ENCODE results near the gene TFPI.
"Not testable (repeated sequence)": the region's sequence is repeated elsewhere in the genome, so short reads cannot be mapped to it uniquely, and the experiment has no call there.

TFPI gene

DNA sequence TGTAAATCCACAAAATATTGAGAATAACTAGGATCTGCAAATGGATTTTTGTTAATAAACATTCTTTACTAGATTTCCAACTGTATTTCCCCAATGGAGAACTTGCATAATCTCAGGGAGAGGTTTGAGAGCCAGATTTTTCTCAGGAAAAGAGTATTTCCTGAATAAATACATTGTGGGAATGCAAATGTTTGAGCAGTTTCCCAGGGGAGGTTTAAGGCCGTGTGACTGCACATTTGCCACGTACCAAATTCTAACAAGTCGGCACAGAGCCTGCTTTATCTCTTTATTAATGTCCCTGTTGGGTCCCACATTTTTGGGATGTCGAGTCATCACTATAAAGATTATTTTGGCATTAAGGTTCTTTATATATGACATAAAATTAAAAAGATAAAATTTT, 27.0 kb downstream of the TFPI start:
- peak; percentile 97 for DNase-seq

DNA sequence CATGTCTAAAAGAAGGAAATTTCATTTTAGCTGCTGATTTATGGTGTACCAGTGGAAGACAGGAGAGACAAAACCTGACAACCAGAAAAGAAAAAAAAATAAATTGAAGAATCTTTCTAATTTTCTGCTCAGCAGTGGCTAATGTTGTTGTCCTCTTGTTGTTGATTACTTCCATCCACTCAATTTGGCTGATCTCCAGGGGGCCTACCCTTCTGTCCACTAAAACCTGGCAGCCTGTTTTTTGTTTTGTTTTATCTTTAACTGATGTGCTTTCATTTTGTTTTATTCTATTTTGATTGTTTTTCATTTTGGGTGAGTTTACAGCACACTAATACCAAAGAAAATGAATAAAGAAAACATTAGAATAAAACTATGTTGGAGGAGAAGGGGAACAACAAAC, 27.4 kb downstream of the TFPI start:
- no peak for DNase-seq

DNA sequence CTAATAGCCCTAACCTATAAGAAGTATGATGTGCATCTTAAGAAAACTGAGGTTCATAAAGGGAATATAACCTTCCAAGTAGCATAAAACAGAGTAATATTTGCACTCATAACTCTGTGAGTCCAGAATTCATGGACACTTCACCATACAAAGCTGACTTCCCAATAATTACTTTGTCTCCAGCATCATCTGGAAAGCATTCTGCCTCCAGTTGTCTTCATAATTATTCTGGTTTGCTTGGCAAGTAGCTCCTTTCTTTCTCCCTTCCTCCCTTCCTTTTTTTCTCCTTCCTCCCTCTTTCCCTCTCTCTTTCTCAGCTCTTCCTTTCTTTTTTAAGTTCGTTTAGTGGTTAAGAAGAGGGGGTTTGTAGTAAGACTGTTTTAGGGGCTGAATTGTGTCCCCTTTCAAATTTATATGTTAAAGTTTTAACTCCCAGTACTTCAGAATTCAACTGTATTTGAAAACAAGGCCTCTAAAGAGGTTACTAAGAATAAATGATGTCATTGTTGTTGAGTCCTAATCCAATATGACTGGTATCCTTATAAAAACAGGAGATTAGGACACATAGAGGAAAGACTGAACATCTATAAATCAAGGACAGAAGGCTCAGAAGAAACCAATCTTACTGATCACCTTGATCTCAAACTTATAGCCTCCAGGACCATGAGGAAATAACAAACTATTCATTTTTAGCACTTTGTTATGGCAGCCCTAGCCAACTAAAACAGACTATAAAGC, 28.9 kb downstream of the TFPI start:
- peak; percentile 48 for DNase-seq

DNA sequence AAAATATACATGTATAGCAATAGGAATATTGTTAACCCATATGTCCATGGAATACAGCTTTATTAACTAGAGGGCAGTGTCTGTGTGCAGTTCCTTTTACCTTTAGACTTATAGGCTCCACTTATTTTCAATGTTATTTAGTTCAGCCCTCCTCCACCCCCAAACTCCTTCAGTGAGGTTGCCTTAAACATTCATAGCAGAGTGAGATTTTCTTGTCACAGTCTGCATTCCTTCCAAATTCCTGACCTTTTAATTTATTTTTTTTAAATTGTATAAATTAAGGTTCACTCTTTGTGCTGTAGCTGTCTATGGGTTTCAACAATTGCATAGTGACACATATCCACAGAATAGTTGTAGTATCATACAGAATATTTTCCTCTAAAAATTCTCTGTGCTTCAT, 30.9 kb downstream of the TFPI start:
- DNase-seq = peak; percentile 30

DNA sequence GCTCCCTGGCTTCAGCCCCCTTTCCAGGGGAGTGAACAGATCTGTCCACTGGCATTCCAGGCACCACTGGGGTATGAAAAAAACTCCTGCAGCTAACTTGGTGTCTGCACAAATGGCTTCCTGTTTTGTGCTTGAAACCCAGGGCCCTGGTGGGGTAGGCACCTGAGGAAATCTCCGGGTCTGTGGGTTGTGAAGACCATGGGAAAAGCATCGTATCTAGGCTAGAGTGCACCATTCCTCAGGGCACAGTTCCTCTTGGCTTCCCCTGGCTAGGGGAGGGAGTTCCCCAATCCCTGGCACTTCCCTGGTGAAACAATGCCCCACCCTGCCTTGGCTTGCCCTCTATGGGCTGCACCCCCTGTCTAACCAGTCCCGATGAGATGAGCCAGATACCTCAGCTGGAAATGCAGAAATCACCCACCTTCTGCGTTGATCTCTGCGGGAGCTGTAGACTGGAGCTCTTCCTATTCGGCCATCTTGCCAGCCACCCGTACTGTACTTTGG, 34.1 kb downstream of the TFPI start:
- no peak for DNase-seq

DNA sequence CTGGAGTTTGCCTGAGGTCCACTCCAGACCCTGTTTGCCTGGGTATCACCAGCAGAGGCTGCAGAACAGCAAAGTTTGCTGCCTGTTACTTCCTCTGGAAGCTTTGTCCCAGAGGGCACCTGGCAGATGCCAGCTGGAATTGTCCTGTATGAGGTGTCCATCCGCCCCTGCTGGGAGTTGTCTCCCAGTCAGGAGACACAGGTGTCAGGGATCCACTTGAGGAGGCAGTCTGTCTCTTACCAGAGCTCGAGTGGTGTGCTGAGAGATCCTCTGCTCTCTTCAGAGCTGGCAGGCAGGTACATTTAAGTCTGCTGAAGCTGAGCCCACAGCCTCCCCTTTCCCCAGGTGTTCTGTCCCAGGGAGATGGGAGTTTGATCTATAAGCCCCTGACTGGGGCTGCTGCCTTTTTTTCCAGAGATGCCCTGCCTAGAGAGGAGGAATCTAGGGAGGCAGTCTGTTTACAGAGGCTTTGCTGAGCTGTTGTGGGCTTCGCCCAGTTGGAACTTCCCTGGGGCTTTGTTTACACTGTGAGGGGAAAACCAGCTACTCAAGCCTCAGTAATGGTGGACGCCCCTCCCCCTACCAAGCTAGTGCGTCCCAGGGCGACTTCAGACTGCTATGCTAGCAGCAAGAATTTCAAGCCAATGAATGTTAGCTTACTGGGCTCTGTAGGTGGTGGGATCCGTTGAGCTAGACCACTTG, 34.7 kb downstream of the TFPI start:
- no peak for DNase-seq

DNA sequence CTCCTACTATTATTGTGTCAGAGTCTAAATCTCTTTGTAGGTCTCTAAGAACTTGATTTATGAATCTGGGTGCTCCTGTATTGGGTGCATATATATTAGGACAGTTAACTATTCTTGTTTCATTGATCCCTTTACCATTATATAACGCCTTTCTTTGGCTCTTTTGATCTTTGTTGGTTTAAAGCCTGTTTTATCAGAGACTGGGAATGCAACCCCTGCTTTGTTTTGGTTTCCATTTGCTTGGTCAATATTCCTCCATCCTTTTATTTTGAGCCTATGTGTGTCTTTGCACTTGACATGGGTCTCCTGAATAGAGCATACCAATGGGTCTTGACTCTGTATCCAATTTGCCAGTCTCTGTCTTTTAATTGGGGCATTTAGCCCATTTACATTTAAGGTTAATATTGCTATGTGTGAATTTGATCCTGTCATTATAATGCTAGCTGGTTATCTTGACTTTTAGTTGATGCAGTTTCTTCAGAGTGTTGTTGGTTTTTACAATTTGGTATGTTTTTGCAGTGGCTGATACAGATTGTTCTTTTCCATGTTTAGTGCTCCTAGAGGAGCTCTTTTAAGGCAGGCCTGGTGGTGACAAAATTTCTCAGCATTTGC, 36.4 kb downstream of the TFPI start:
- not testable (repeated sequence) for DNase-seq

DNA sequence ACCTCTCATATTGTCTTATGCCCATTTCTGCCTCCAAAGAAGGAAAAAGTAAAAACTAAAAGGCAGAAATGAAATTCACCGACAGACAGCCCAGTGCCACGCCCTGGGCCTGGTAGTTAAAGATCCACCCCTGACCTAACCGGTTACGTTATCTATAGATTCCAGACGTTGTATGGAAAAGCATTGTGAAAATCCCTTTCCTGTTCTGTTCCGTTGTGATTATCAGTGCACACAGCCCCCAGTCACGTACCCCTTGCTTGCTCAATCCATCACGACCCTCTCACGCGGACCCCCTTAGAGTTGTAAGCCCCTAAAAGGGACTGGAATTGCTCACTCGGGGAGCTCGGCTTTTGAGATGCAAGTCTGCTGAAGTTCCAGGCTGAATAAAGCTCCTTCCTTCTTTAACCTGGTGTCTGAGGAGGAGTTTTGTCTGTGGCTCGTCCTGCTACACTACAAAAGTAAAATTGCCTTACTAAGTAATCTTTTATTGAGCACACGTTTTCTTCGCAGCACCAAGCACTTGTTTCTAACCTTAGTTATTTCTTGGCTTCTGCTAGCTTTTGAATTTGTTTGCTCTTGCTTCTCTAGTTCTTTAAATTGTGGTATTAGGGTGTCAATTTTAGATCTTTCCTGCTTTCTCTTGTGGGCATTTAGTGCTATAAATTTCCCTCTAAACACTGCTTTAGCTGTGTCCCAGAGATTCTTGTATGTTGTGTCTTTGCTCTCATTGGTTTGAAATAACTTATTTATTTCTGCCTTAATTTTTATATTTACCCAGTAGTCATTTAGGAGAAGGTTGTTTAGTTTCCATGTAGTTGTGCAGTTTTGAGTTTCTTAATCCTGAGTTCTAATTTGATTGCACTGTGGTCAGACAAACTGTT, 37.4 kb downstream of the TFPI start:
- DNase-seq = not testable (repeated sequence)

DNA sequence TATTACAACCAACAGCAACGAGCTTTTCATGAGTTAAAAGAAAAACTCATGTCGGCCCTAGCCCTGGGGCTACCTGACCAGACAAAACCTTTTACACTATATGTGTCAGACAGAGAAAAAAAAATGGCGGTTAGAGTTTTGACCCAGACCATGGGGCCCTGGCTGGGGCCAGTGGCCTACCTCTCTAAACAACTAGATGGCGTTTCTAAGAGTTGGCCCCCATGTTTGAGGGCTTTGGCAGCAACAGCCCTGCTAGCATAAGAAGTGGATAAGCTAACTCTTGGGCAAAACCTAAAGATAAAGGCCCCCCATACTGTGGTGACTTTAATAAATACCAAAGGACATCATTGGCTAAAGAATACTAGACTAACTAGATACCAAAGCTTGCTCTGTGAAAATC, 39.3 kb downstream of the TFPI start:
- no peak for DNase-seq

DNA sequence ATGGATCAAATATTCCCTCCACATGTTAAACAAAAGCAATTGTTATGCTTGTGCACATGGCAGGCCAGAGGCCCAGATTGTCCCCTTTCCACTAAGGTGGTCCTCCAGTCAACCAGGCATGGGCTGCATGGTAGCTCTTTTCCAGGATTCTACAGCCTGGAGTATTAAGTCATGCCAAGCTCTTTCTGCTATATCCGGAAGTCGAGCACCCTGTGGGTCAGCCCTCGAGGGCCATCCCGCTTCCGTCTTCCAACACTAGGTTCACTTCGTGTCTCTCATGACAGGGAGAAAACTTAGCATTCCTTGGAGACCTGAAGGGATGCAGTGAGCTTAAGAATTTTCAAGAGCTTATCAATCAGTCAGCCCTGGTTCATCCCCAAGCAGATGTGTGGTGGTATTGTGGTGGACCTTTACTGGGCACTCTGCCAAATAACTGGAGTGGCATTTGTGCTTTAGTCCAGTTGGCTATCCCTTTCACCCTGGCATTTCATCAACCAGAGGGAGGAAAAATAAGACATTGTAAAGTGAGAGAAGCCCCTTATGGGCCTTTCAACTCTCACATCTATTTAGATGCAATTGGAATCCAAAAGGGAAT, 39.9 kb downstream of the TFPI start:
- not testable (repeated sequence) for DNase-seq

DNA sequence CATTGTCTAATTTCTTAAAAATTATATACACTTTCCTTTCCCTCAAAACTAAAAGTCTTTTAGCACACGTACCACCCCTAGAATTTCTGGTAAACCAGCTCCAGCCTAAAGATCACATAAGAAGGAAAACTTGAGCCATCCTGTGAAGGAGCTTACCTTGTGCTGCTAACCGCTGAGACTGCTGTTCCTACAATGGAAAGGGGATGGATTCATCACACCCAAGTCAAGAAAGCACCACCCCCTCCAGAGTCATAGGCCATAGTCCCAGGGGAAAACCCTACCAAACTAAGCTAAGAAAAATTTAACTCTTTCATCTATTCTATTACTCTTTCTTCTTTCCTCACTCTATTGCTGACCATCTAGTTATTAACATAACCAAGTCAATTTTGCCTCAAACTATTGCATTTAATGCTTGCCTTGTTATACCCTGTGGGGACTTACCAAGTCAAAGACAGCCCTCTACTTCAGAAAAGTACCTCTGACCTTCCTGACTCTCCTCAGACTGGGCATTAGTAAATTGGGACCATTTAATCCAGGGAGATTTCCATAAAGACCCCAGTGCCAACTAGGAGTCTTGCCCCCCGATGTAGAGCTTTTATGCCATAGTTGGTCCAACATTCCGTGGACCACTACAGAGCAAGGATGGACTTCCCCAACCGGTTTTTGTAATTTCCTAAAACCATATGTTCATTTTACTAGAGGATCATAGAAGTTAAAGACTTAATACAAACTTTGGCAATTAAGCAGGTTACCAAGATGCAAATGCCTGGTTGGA, 40.6 kb downstream of the TFPI start:
- peak; percentile 55 for DNase-seq

DNA sequence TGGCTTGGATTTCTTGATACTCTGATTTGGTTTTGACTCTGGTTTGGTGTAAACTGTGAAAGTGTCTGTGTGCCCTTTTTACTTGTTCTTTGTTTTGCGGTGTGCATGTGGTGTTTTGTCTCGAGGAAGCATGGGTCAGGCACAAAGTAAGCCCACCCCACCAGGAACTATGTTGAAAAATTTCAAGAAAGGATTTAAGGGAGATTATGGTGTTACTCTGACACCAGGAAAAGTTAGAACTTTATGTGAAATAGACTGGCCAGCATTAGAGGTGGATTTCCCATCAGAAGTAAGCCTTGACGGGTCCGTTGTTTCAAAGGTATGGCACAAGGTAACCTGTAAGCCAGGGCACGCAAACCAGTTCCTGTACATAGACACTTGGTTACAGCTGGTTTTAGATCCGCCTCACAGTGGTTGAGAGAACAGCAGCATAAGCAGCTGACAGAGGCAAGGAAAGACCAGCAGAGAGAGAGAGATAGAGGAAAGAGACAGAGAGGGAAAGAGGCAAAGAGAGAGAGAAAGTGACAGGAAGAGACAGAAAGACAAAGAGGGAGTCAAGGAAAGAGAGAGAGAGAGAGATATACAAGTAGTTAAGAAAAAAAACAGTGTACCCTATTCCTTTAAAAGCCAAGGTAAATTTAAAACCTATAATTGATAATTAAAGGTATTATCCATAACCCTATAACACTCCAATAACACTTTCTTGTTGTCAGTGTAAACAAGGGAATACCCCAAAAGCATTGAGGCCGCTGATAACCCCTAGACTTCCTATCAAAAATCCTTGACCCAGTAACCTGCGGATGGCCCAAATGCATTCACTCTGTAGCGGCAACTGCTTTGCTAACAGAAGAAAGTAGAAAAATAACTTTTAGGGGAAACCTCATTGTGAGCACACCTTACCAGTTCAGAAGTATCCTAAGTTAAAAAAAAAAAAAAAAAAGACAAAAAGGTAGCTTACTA, 42.6 kb downstream of the TFPI start:
- DNase-seq = no peak

DNA sequence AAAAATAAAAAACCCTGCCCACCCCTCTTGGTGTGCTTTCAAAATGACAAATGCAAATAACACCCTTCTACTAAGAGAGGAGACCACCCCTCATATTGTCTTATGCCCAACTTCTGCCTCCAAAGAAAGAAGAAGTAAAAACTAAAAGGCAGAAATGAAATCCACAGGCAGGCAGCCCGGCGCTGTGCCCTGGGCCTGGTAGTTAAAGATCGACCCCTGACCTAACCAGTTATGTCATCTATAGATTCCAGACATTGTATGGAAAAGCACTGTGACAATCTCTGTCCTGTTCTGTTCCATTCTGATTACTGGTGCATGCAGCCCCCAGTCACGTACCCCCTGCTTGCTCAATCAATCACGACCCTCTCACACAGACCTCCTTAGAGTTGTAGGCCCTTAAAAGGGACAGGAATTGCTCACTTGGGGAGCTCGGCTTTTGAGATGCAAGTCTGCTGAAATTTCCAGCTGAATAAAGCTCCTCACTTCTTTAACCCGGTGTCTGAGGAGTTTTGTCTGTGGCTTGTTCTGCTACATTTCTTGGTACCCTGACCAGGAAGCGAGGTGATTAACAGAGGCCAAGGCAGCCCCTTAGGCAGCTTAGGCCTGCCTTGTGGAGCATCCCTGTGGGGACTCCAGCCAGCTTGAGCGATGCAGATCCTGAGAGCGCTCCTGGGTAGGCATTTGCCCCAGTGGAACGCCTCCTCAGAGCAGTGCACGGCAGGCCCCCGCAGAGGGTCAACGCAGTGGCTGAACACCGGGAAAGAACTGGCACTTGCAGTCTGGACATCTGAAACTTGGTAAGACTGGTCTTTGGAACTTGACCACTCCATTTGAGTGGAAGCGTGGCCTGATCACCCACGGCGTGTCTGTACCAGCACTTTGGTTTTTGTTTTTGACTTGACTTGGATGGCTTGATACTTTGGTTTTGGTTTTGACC, 43.5 kb downstream of the TFPI start:
- DNase-seq = not testable (repeated sequence)

DNA sequence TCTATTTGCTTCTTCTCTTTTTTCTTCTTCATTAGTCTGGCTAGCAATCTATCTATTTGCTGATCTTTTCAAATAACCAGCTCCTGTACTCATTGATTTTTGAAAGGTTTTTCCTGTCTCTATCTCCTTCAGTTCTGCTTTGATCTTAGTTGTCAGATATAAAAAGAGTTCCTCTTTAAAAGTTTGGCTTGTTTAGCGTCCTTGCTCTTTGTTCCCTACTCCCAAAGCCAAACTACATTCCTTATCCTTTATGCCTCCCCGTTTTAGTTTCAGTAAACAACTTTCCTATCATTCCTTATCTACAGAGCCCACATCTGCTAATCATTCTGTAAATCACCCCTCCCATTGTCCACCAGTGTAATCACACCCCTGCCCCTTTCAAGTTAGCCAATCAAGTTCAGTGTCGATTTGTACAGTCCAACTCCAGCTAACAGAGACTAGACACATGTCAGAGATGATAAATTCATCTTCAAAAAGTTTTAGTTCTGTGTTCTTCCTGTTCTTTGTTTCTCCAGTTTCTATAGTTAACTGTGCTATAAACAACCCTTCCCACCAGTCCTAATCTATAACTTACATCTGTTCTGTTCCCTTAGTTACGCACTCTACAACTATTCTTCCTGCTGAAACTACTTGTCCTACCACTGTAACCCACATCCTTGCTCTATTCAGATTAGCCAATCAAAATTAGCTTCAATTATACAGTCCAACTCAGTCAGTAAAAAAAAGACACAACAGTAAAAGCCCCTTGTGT, 44.4 kb downstream of the TFPI start:
- DNase-seq = no peak

DNA sequence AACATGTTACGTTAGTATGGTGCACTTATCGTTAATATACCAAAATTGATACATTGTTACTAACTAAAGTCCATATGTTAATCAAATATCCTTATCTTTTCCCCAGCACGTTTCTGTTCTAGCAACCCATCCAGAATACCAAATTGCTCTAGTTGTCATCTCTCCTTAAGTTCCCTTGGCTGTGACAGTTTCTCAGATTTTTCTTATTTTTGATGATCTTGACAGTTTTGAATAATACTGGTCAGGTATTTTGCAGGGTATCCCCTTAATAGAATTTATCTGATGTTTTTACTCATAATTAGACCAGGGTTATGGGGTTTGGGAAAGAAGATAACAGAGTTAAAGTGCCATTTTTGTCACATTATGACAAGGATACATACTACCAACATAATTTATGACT, 47.8 kb downstream of the TFPI start:
- DNase-seq = no peak

DNA sequence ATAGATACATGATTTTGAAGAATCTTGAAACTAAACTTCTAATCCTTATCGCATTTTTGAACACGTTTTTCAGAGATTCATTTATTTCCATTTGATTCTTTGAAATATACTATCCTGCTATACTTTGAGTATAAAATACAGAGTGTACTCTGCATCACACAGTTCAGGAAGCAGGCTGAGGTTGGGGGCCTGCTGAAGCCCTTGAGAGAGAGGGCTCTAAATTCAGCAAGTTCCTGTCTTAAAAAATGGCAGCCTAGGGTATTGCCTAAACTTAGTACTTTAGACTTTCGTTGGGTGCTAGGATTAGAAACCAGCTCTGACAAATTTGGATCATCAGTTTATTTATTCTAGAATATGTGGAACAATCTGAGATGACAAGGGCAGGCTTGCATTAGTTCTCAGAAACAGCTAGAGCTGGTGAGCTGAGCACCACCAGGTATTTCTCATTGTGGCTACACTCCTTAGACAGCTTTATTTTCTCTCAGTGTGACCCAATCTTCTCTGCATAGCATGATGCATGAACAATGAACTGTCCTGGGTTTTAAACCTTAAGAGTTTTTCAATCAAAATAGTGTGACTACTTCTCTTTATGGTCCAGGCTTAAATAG, 49.1 kb downstream of the TFPI start:
- DNase-seq = no peak

DNA sequence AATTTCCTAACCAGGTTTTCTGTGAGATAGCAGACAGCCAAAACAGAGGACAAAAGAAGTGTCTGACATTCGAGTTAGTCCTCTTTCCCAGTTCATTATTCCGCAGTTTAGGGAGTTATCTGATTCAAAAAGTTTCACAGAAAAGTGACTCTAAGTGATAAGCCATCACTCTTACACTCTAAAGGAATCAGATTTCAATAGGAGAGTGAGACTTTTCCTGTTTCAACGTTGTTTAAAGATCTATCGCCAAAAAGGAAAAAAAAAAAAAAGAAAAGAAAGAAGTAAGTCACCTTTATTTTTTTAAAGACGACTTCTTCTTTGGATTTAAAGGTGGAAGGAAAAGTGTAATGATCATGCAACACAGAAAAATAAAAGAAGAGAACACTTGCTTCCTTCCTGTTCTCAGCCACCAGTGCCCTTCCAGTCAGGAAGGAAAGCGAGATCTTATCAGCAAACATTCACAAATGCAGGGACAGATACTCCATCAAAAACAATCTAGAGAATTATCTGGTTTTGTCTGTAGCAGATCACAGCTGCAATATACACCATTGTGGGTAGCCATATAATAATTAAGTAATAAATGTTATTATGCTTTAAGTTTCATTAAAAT, 49.8 kb downstream of the TFPI start:
- DNase-seq = no peak

Data from fibroblast of skin of back (primary cell).